Right lobe of liver (tissue), 4 donors: Measurements from ENCODE around the gene KRTAP9-9.

Experiments used
- POLR2A ChIP-seq: fragments of 450-650 bp; IDR thresholded peaks from one replicate; pipeline ENCODE4 v1.6.1; 2017; ENCODE audit warnings: antibody characterized with exemption, mild to moderate bottlenecking
- TF ChIP-seq, protein P1 (sequence below), 4 donors: fragments of 200-600 bp in 3 of 4; fragments of 450-650 bp in 1 of 4; IDR thresholded peaks; one replicate each; pipeline versions ENCODE4 v1.5.1 to v1.8.0; 2016 to 2022; ENCODE audit warnings: antibody characterized with exemption in 4 of 4, mild to moderate bottlenecking in 2 of 4
- donor health status: DM: no; HTN: no; CAD: no.
- donor health status: DM: no; HTN: no; CAD: no.
- donor health status: DM: no; HTN: yes; CAD: no.

- TF ChIP-seq, protein P1, sequence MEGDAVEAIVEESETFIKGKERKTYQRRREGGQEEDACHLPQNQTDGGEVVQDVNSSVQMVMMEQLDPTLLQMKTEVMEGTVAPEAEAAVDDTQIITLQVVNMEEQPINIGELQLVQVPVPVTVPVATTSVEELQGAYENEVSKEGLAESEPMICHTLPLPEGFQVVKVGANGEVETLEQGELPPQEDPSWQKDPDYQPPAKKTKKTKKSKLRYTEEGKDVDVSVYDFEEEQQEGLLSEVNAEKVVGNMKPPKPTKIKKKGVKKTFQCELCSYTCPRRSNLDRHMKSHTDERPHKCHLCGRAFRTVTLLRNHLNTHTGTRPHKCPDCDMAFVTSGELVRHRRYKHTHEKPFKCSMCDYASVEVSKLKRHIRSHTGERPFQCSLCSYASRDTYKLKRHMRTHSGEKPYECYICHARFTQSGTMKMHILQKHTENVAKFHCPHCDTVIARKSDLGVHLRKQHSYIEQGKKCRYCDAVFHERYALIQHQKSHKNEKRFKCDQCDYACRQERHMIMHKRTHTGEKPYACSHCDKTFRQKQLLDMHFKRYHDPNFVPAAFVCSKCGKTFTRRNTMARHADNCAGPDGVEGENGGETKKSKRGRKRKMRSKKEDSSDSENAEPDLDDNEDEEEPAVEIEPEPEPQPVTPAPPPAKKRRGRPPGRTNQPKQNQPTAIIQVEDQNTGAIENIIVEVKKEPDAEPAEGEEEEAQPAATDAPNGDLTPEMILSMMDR (IDR thresholded peaks at IDR 0.05) = no peak
- no peak for TF ChIP-seq POLR2A
Measured at GRCh38 chr17:41223821-41224220, 31.4 kb upstream of the KRTAP9-9 start.
